Caco-2 (cell line): Measurements from ENCODE around the gene CTDNEP1. TPM values are rescaled to one million over a fixed set of nuclear protein-coding genes. Genes with fewer than 3 reads are reported as not detected.
A peak's percentile ranks its signal among the peaks of the same experiment; 100 is the strongest.
"Not testable (repeated sequence)": the region's sequence is repeated elsewhere in the genome, so short reads cannot be mapped to it uniquely, and the experiment has no call there.

ENCODE experiments used
- BruUV-seq: library from RNA; stranded (reverse); fragments of 400-500 nt; replicated peaks from 2 replicates; lab custom pipeline; 2021; lab: Mats Ljungman, UMichigan
- CTCF ChIA-PET: fragments of 300-600 bp; sonication (Branson Sonifier 250); formaldehyde crosslinking; loops from one replicate; lab custom pipeline; 2022; ENCODE audit warnings: antibody characterized with exemption; lab: Charles Lee
- POLR2A ChIA-PET: fragments of 300-600 bp; sonication (Branson Sonifier 250); formaldehyde crosslinking; loops from one replicate; lab custom pipeline; 2022; ENCODE audit warnings: antibody characterized with exemption; lab: Charles Lee
- DNase-seq, 2 experiments: peaks; one replicate each; pipeline versions ENCODE4 v3.0.0 to v3.0.0-alpha.2; 2020 to 2022
- H3K27me3 ChIP-seq: replicated peaks from 2 replicates; pipeline ENCODE4 v1.6.0; 2011; ENCODE audit warnings: low read length; ENCODE audit not compliant: control insufficient read depth, insufficient read depth
- H3K36me3 ChIP-seq: 2 replicates; pipeline ENCODE4 v1.5.1; 2011; ENCODE audit warnings: low read length; ENCODE audit not compliant: control insufficient read depth, insufficient read depth
- H3K4me1 ChIP-seq: fragments of 250-450 bp; sonication (Bioruptor Pico); 2 replicates; pipeline ENCODE4 v1.5.1; 2020; ENCODE audit warnings: mild to moderate bottlenecking
- H3K4me3 ChIP-seq: 2 replicates; pipeline ENCODE4 v1.5.1; 2011; ENCODE audit warnings: low read depth, mild to moderate bottlenecking, control low read depth, low read length
- H3K9me3 ChIP-seq: fragments of 250-450 bp; sonication (Bioruptor Pico); 2 replicates; pipeline ENCODE4 v1.5.1; 2020; ENCODE audit warnings: mild to moderate bottlenecking, moderate library complexity
- H3K27ac Mint-ChIP-seq: one replicate; pipeline ENCODE4 v1.8.0; 2022; ENCODE audit warnings: mixed read lengths; ENCODE audit not compliant: unreplicated experiment
- H3K27me3 Mint-ChIP-seq: one replicate; pipeline ENCODE4 v1.8.0; 2022; ENCODE audit warnings: mixed read lengths; ENCODE audit not compliant: insufficient read depth, unreplicated experiment
- H3K36me3 Mint-ChIP-seq: one replicate; pipeline ENCODE4 v1.8.0; 2022; ENCODE audit warnings: mild to moderate bottlenecking, mixed read lengths; ENCODE audit not compliant: insufficient read depth, unreplicated experiment
- H3K4me1 Mint-ChIP-seq: one replicate; pipeline ENCODE4 v1.8.0; 2022; ENCODE audit warnings: low read depth, mixed read lengths; ENCODE audit not compliant: unreplicated experiment
- H3K4me3 Mint-ChIP-seq: one replicate; pipeline ENCODE4 v1.8.0; 2022; ENCODE audit warnings: mild to moderate bottlenecking, moderate library complexity, mixed read lengths; ENCODE audit not compliant: unreplicated experiment
- H3K9me3 Mint-ChIP-seq: one replicate; pipeline ENCODE4 v1.8.0; 2022; ENCODE audit warnings: mixed read lengths; ENCODE audit not compliant: unreplicated experiment
- CTCF ChIP-seq, 2 experiments: fragments of 200-600 bp in 1 of 2; IDR thresholded peaks; 1 replicate in 1 of 2; 2 replicates in 1 of 2; pipeline versions ENCODE4 v1.5.1 to v1.8.0; 2011 to 2022; ENCODE audit warnings: antibody characterized with exemption in 1 of 2, control low read depth in 1 of 2, inconsistent platforms in 1 of 2, low read depth in 1 of 2, low read length in 1 of 2, mild to moderate bottlenecking in 1 of 2, moderate library complexity in 1 of 2; ENCODE audit not compliant: insufficient read depth in 1 of 2, severe bottlenecking in 1 of 2, unreplicated experiment in 1 of 2
- intact Hi-C: fragments of 100-400 bp; cut with micrococcal nuclease; formaldehyde crosslinking; loops from one replicate; pipeline ENCODE4 v1.10.0; 2022; ENCODE audit not compliant: unreplicated experiment
- total RNA-seq: library from RNA; stranded (reverse); gene quantifications from 2 replicates; pipeline ENCODE4 v1.2.3, GENCODE V29; 2022

Gene CTDNEP1
- total RNA-seq, 1 experiment from 2014 or later = 71.1 TPM

DNA sequence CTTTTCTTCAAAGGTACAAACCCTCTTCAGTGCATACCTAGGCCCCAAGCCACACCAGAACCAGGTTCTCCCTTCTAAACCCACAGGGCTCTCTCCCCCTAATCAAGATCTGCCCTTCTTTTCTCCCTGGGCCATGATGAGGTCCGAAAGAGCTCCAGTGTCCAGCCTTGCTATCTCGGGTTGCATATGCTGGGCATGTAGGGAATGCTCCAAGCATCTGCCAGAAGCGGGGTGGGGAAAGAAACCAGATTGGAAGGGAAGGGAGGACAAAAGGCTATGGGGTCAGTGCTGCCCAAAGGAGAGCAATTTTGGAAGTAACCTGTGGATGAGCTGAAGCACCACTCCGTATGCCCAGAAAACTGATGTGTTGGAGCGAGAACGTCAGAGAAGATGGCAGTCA lies 2.3 kb downstream of the CTDNEP1 start:
- H3K4me1 Mint-ChIP-seq = peaks cover 11% of the 10 kb centered on the region
- H3K4me3 ChIP-seq = no peak overlapping the region
- intact Hi-C loops = no loop called here
- ChIA-PET CTCF (no interaction called here), POLR2A (no interaction called here)
- H3K27me3 ChIP-seq = no peaks in the 10 kb centered on the region
- peak overlapping the region; percentile 44 for H3K4me3 Mint-ChIP-seq
- H3K36me3 Mint-ChIP-seq = peaks cover 54% of the 10 kb centered on the region
- H3K9me3 ChIP-seq = no peaks in the 10 kb centered on the region
- H3K36me3 ChIP-seq = no peaks in the 10 kb centered on the region
- H3K9me3 Mint-ChIP-seq = no peaks in the 10 kb centered on the region
- BruUV-seq = no TSS peak
- no peaks in the 10 kb centered on the region for H3K27me3 Mint-ChIP-seq
- no peak for DNase-seq
- no peak for TF ChIP-seq CTCF (IDR thresholded peaks at IDR 0.05; ENCODE audit: insufficient read depth in 1 of 2, low read depth in 1 of 2, low read length in 1 of 2, severe bottlenecking in 1 of 2, unreplicated experiment in 1 of 2)
- no peaks in the 10 kb centered on the region for H3K4me1 ChIP-seq
- H3K27ac Mint-ChIP-seq = no peak overlapping the region

DNA sequence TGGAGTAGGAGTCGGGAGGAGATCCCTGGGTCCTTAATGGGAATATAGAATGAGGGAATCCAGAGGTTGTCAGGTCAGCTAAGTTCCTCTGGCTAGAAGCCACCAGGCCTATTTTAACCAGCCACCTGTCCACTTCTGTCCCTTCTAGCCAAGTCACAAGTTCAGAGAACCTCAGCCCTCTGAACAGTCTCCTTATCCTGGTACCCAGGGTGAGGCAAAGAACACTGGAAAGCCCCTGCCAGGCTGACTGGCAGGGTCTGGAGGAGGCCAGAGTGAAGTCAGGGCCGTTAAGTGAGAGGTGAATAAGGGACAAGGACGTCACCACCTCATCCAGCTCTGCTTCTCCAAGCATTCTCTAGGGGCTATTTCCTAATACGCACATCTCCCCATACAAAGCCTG lies 2.7 kb downstream of the CTDNEP1 start:
- peak overlapping the region; percentile 44 for H3K4me3 Mint-ChIP-seq
- H3K36me3 Mint-ChIP-seq = peaks cover 50% of the 10 kb centered on the region
- BruUV-seq = no TSS peak
- no peaks in the 10 kb centered on the region for H3K27me3 Mint-ChIP-seq
- DNase-seq = no peak
- Histone ChIP-seq H3K4me3 (no peak overlapping the region), H3K36me3 (no peaks in the 10 kb centered on the region), H3K4me1 (no peaks in the 10 kb centered on the region), H3K27me3 (no peaks in the 10 kb centered on the region), H3K9me3 (no peaks in the 10 kb centered on the region)
- intact Hi-C loops = no loop called here
- CTCF ChIA-PET = interaction anchor here (0.7 kb wide), 1 partner anchor 19 kb away, joined by 3 read pairs; no protein-coding TSS in a partner anchor
- no peaks in the 10 kb centered on the region for H3K9me3 Mint-ChIP-seq
- H3K4me1 Mint-ChIP-seq = peaks cover 11% of the 10 kb centered on the region
- POLR2A ChIA-PET = no interaction called here
- TF ChIP-seq CTCF (IDR thresholded peaks at IDR 0.05; ENCODE audit: insufficient read depth in 1 of 2, low read depth in 1 of 2, low read length in 1 of 2, severe bottlenecking in 1 of 2, unreplicated experiment in 1 of 2) = no peak
- H3K27ac Mint-ChIP-seq = no peak overlapping the region

- Mint-ChIP-seq H3K9me3 (no peaks in the 10 kb centered on the region), H3K27me3 (peaks cover 3% of the 10 kb centered on the region), H3K36me3 (peaks cover 49% of the 10 kb centered on the region), H3K4me1 (no peaks in the 10 kb centered on the region), H3K27ac (no peak overlapping the region), H3K4me3 (no peak overlapping the region)
- no peak overlapping the region for H3K4me3 ChIP-seq
- H3K27me3 ChIP-seq = no peaks in the 10 kb centered on the region
- no peaks in the 10 kb centered on the region for H3K4me1 ChIP-seq
- DNase-seq = no peak
- CTCF ChIA-PET = no interaction called here
- H3K9me3 ChIP-seq = no peaks in the 10 kb centered on the region
- BruUV-seq = no TSS peak
- intact Hi-C loops = no loop called here
- no peaks in the 10 kb centered on the region for H3K36me3 ChIP-seq
- POLR2A ChIA-PET = no interaction called here
- no peak for TF ChIP-seq CTCF (IDR thresholded peaks at IDR 0.05; ENCODE audit: insufficient read depth in 1 of 2, low read depth in 1 of 2, low read length in 1 of 2, severe bottlenecking in 1 of 2, unreplicated experiment in 1 of 2)
Observed at GRCh38 chr17:7246779-7247178, 4.8 kb downstream of the CTDNEP1 start.

GRCh38 chr17:7243838-7244237 lies 7.7 kb downstream of the CTDNEP1 start:
- H3K4me3 Mint-ChIP-seq, H3K27ac Mint-ChIP-seq, DNase-seq, BruUV-seq, H3K4me1 ChIP-seq, H3K36me3 ChIP-seq, POLR2A ChIA-PET, H3K9me3 Mint-ChIP-seq, intact Hi-C loops, H3K27me3 ChIP-seq, H3K27me3 Mint-ChIP-seq, H3K4me3 ChIP-seq, H3K9me3 ChIP-seq: not testable (repeated sequence)
- peaks cover 14% of the 10 kb centered on the region for H3K4me1 Mint-ChIP-seq
- H3K36me3 Mint-ChIP-seq = peaks cover 54% of the 10 kb centered on the region
- CTCF ChIA-PET = interaction anchor here (0.6 kb wide), 1 partner anchor 61 kb away, joined by 5 read pairs; no protein-coding TSS in a partner anchor
